ENCODE measurements around the gene DCAF6. TPM values are rescaled to one million over a fixed set of nuclear protein-coding genes. Genes with fewer than 3 reads are reported as not detected.
A peak's percentile ranks its signal among the peaks of the same experiment; 100 is the strongest.

The DCAF6 gene
- total RNA-seq, 1 donor from 2014 or later: 37.5 TPM

DNA sequence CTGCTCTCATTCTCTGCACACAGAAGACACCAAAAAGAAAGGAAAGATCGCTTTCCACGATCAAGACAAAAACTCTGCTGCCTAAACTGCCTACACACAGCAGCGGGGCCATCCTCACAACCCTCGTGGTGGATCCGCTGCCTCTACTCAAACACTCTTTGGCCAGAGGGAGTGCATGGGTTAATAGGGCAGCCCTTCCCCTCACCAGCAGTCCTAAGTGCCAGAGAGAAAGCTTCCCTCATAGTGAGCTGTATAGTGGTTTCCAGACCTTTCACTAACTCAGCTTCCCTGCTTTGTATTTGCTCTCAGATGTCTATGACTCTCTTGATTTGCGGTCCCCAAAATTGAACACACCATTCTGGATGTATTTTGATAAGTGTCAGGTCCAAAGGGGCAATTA lies 169.4 kb downstream of the DCAF6 start:
- TF ChIP-seq, protein P1, sequence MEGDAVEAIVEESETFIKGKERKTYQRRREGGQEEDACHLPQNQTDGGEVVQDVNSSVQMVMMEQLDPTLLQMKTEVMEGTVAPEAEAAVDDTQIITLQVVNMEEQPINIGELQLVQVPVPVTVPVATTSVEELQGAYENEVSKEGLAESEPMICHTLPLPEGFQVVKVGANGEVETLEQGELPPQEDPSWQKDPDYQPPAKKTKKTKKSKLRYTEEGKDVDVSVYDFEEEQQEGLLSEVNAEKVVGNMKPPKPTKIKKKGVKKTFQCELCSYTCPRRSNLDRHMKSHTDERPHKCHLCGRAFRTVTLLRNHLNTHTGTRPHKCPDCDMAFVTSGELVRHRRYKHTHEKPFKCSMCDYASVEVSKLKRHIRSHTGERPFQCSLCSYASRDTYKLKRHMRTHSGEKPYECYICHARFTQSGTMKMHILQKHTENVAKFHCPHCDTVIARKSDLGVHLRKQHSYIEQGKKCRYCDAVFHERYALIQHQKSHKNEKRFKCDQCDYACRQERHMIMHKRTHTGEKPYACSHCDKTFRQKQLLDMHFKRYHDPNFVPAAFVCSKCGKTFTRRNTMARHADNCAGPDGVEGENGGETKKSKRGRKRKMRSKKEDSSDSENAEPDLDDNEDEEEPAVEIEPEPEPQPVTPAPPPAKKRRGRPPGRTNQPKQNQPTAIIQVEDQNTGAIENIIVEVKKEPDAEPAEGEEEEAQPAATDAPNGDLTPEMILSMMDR (conservative IDR thresholded peaks at IDR 0.05; ENCODE audit: low read depth, low read length): no peak

DNA sequence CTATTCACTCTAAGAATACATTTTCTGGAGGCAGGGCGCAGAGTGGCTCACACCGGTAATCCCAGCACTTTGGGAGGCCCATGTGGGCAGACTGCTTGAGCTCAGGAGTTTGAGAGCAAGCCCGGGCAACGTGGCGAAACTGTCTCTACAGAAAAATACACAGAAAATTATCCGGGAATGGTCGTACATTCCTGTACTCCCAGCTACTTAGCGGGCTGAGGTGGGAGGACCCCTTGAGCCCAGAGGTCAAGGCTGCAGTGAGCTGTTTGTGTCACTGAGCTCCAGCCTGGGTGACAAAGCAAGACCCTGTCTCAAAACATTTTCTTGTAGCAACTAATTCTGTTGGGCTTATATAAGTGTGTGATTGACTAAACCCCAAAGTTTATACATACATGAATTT lies 169.8 kb downstream of the DCAF6 start:
- H3K4me3 ChIP-seq (ENCODE audit: low read depth, low read length): no peak overlapping the region
- DNase-seq (ENCODE audit: low read depth): no peak
- TF ChIP-seq, protein P1 (conservative IDR thresholded peaks at IDR 0.05; ENCODE audit: low read depth, low read length): no peak

More for the DNA sequence above, 169.4 kb downstream of the DCAF6 start:
- DNase-seq (ENCODE audit: low read depth): no peak
- H3K4me3 ChIP-seq (ENCODE audit: low read depth, low read length): no peak overlapping the region

DNA sequence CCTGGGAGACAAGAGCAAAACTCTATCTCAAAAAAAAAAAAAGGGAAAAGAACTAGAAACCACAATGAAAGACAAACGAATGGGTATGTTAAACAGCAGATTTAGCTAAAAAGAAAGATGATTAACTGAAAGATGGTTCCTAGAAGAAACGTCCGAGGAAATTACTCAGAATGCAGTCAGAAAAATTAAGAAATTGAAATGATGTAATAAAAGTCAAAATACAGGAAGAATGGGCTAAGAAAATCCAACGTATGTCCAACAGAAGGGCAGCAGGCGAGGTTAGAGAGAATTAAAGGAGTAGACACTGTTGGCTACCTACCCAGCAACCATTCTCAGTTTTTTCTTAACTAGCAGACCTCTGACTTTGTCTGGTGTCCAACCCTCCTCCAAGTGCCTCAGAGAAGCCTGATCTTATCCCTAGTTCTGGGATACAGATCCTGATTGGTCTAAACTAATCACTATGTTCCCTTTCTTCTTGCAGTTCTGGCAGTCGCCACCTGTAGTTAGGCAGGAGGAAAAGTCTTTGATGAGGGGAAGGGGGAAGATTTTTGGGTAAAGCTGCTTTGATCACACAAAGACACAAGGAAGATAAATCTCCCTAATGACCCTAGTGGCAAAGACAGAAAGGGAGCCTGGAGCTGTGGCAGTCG lies 174.5 kb downstream of the DCAF6 start:
- TF ChIP-seq, protein P1 (conservative IDR thresholded peaks at IDR 0.05; ENCODE audit: low read depth, low read length): no peak
- no peak for DNase-seq (ENCODE audit: low read depth)
- H3K4me3 ChIP-seq (ENCODE audit: low read depth, low read length): no peak overlapping the region

DNA sequence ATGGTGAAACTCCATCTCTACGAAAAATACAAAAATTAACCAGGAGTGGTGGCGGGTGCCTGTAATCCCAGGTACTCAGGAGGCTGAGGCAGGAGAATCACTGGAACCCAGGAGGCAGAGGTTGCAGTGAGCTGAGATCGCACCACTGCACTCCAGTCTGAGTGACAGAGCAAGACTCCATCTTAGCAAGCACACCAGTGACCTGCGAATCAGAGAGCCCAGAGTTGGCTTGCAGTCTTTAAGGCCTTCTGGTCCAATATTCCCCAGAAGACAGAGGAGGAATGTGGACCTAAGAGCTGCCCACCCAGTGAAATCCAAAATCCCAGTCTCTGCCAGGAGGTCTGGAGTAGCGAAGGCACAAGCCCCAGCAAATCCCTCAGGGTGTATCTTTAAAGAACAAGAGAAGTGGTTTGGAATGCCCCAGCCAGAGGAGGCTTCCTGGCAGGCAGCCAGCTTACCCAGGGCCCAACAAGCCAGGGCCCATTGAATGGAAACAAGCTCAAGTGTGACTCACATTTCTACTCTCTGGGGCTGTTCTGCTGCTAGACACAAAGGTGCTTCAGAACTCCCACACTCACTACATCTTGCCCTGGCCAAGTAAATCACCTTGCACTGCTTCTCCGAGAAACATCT lies 176.3 kb downstream of the DCAF6 start:
- DNase-seq (ENCODE audit: low read depth): peak; percentile 62
- TF ChIP-seq, protein P1 (conservative IDR thresholded peaks at IDR 0.05; ENCODE audit: low read depth, low read length): no peak

DNA sequence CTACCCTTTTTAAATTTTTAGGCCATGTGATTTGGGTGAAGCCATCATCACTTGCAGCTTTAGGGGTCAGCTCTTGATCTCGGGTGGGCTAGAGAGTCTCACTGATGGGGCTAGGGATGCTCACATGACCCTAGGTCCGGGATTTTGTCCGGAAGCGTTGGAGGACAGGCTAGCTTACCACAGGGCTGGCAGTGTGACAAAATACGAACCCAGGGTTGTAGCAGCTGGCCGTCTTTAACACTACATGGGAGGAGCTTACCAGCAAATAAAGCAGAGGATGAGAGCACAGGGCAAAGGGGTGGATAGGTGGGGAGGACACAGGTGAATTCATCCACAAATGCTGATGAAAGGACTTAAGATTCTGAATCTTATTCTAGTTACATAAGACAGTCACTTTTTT lies 178.4 kb downstream of the DCAF6 start:
- no peak for DNase-seq (ENCODE audit: low read depth)
- no peak overlapping the region for H3K4me3 ChIP-seq (ENCODE audit: low read depth, low read length)
- TF ChIP-seq, protein P1 (conservative IDR thresholded peaks at IDR 0.05; ENCODE audit: low read depth, low read length): no peak

More for the DNA sequence above, 176.3 kb downstream of the DCAF6 start:
- H3K4me3 ChIP-seq (ENCODE audit: low read depth, low read length): no peak overlapping the region

DNA sequence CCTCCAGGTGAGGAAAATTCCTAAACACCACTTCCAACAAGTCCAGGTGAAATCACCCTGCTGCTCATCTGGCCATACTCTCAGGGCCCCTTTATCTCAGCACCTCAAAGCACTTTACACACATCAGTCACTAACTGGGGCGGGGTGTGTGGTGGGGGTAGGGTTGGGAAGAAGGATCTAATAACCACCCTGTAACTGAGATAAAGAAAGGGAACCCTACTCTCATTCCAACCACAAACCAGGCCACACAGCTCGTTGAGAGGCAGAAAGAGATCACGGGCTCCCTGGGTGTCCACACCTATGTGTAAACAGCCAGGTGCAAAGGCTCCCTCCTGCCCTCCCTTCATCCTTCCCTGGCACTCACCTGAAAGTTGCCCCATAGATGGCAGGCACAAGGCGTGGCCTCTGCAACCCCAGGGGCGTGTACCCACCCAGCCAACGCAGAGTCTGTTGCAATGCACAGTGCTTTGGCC lies 179.9 kb downstream of the DCAF6 start:
- DNase-seq (ENCODE audit: low read depth): no peak
- TF ChIP-seq, protein P1 (conservative IDR thresholded peaks at IDR 0.05; ENCODE audit: low read depth, low read length): no peak
- no peak overlapping the region for H3K4me3 ChIP-seq (ENCODE audit: low read depth, low read length)
